T-helper 9 cell (primary cell): ENCODE data around the gene TTC38.

Source experiments
- DNase-seq: peaks from one replicate; pipeline ENCODE4 v3.0.0-alpha.2; 2020

TTC38 gene

GRCh38 chr22:46335201-46336118 lies 67.7 kb downstream of the TTC38 start, which contains the start of gene TRMU:
TSS of gene TRMU (plus strand) at chr22:46335714. CDS start at chr22:46335765, 51 bp downstream.
- DNase-seq, result peak; percentile 56

GRCh38 chr22:46336119-46337078 lies 68.6 kb downstream of the TTC38 start:
- DNase-seq, result no peak

- no peak for DNase-seq
These were observed 70.1 kb downstream of the TTC38 start for GRCh38 chr22:46337870-46338269.

GRCh38 chr22:46338636-46339035 lies 70.8 kb downstream of the TTC38 start:
- no peak for DNase-seq

GRCh38 chr22:46339956-46340355 lies 72.1 kb downstream of the TTC38 start:
- no peak for DNase-seq

GRCh38 chr22:46340676-46341075 lies 72.9 kb downstream of the TTC38 start:
- no peak for DNase-seq
